Lower leg skin (tissue), 4 donors: ENCODE measurements around the gene RNF149. TPM values are rescaled to one million over a fixed set of nuclear protein-coding genes. Genes with fewer than 3 reads are reported as not detected.

Experiments used
- DNase-seq, 2 donors: peaks; one replicate each; pipeline ENCODE4 v3.0.0-alpha.2; 2019; ENCODE audit warnings: low spot score in 2 of 2
- H3K4me3 ChIP-seq: fragments of 200-600 bp; sonication (generic); 2 replicates; pipeline ENCODE4 v1.5.1; 2017; ENCODE audit warnings: mild to moderate bottlenecking, low read depth; ENCODE audit not compliant: poor library complexity, severe bottlenecking
- POLR2A ChIP-seq, 2 donors: fragments of 450-650 bp; IDR thresholded peaks; one replicate each; pipeline ENCODE4 v1.6.1; 2016 to 2017; ENCODE audit warnings: antibody characterized with exemption in 2 of 2, mild to moderate bottlenecking in 1 of 2, moderate library complexity in 1 of 2
- WGBS, 2 donors: methylation state at CpG; one replicate each; pipeline ENCODE4 v1.1.5; 2018; 5-methylcytosine and 5-hydroxymethylcytosine counted together
- intact Hi-C: fragments of 100-400 bp; cut with DNase I; formaldehyde crosslinking; loops from one replicate; pipeline ENCODE4 v1.15.0; 2023; ENCODE audit warnings: low total_unique reads
- total RNA-seq, 4 donors: library from RNA; depleted of rRNA; stranded (reverse); fragments of >200 nt; gene quantifications; one replicate each; pipeline ENCODE4 v1.1.0, GENCODE V29; 2016
- TF ChIP-seq, protein P1 (sequence below), 3 donors: fragments of 450-650 bp; IDR thresholded peaks; one replicate each; pipeline ENCODE4 v1.5.1; 2016; ENCODE audit warnings: antibody characterized with exemption in 3 of 3, mild to moderate bottlenecking in 3 of 3, moderate library complexity in 2 of 3

The RNF149 gene
- total RNA-seq, 4 donors from 2014 or later, result 59.8 to 120 (median 77.7) TPM

DNA sequence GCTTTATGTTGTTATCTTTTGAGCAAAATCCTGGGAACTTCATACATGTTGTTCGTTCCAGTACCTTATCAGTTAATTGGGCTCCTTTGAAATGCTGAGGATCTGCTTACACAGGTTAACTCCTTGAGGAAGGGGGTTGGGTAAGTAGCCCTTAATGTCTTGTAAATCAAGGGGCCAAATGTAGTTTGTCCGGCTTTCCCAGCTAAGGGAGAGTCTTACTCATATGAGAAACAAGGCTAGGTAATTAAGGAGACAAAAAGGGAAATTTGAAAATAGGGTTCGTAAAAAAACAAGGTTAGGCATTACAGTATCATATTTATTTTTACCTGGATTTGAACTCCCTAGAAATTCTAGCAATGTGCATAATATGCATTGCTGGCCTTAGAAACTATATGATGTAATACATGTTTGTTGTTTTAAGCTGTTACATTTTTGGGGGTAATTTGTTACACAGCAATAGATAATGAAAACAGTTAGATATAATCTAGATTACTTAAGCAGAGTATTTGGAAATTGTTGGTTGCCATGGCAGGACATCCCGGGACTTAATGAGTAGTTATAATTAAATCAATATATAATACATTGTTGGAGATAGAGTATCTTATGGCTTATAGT lies 30.9 kb upstream of the RNF149 start:
- WGBS, 2 donors, result 82 to 86% methylated on average over 4 of the region's 4 CpGs
- TF ChIP-seq POLR2A (IDR thresholded peaks at IDR 0.05), result no peak
- TF ChIP-seq, protein P1, sequence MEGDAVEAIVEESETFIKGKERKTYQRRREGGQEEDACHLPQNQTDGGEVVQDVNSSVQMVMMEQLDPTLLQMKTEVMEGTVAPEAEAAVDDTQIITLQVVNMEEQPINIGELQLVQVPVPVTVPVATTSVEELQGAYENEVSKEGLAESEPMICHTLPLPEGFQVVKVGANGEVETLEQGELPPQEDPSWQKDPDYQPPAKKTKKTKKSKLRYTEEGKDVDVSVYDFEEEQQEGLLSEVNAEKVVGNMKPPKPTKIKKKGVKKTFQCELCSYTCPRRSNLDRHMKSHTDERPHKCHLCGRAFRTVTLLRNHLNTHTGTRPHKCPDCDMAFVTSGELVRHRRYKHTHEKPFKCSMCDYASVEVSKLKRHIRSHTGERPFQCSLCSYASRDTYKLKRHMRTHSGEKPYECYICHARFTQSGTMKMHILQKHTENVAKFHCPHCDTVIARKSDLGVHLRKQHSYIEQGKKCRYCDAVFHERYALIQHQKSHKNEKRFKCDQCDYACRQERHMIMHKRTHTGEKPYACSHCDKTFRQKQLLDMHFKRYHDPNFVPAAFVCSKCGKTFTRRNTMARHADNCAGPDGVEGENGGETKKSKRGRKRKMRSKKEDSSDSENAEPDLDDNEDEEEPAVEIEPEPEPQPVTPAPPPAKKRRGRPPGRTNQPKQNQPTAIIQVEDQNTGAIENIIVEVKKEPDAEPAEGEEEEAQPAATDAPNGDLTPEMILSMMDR (IDR thresholded peaks at IDR 0.05), result no peak
- intact Hi-C loops, result no loop called here
- no peak for DNase-seq
- no peak overlapping the region for H3K4me3 ChIP-seq

DNA sequence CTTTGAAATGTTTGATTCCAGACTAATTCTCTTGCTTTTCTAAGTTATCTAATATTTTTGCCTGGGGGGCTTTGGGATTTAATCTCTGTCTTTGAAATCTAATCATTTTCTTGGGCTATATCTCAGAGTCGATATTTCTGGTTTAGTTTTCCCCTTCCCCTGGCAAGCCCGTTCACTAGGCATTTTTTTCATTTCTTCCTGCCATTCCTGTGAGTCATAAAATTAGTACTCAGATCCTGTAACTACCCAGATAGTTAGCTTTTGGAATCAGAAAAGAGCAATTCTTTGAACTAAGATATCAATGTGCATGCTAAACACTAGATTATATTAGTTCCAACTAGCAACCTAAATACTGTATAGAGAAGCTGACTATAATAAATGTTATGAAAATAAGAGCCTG lies 29.4 kb upstream of the RNF149 start:
- intact Hi-C loops, result no loop called here
- H3K4me3 ChIP-seq, result no peak overlapping the region
- 38 to 50% methylated on average over 2 of the region's 2 CpGs for WGBS, 2 donors
- DNase-seq, result no peak
- TF ChIP-seq POLR2A (IDR thresholded peaks at IDR 0.05), result no peak
- TF ChIP-seq, protein P1 (IDR thresholded peaks at IDR 0.05), result no peak

DNA sequence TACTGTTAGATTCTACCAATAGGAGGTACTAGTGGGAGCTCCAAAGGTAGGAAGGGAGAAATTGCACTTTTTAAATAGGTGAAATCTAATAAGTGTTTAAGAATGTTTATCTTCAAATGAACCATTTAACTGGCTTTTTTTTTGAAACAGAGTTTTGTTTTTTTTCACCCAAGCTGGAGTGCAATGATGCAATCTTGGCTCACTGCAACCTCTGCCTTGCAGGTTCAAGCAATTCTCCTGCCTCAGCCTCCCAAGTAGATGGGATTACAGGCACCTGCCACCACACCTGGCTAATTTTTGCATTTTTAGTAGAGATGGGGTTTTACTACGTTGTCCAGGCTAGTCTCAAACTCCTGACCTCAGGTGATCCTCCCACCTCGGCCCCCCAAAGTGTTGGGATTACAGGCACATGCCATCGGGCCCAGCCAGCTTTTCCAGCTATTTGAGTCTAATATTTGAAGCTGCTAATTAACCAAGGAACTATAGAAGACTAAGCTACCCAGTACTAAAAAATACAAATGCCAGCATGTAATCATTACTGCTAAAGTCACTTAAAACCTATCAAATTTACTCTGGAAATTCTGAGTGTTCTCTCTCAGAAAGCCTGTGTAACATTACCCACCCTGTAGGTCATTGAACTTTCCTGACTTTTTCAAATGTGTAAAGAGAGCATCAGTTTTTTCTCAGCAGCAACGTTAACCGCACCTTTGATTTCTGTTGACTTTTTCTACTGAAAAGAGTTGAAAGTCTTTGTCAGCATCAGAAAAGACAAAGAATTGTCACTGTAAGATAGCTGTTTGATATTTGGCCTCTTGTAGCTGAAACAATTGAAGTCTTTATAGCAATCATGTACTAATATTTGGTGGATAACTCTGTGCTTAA lies 24.6 kb upstream of the RNF149 start:
- H3K4me3 ChIP-seq, result no peak overlapping the region
- WGBS, 2 donors, result 75 to 76% methylated on average over 5 of the region's 5 CpGs
- intact Hi-C loops, result no loop called here
- no peak for TF ChIP-seq POLR2A (IDR thresholded peaks at IDR 0.05)
- TF ChIP-seq, protein P1 (IDR thresholded peaks at IDR 0.05), result no peak
- DNase-seq, result no peak

DNA sequence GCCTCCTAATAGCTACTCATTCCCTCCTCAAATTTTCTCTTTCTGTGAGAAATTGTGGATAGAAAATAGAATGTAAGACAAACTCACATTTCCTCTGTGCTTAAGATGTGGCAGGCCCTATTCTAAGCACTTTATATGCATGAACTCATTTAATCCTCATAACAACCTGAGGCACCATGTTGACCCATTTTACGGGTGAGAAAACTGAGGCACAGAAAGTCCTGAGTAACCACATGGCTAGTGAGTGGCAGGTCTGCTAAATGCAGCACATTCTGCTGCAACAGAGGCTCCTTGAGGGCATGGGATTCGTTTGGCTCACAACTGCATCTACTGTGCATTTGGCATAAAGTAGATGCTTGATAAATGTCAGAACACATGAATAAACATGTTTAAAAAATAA lies 22.7 kb upstream of the RNF149 start:
- no peak for TF ChIP-seq POLR2A (IDR thresholded peaks at IDR 0.05)
- TF ChIP-seq, protein P1 (IDR thresholded peaks at IDR 0.05), result no peak
- intact Hi-C loops, result no loop called here
- no peak overlapping the region for H3K4me3 ChIP-seq
- DNase-seq, result no peak
- WGBS, 2 donors, result 62 to 69% methylated on average over 2 of the region's 2 CpGs

- TF ChIP-seq POLR2A (IDR thresholded peaks at IDR 0.05), result no peak
- TF ChIP-seq, protein P1 (IDR thresholded peaks at IDR 0.05), result no peak
- WGBS, 2 donors, result 42 to 49% methylated on average over 12 of the region's 12 CpGs
- DNase-seq, result peak in 1 of 2 donors; percentile 90
- intact Hi-C loops, result no loop called here
- no peak overlapping the region for H3K4me3 ChIP-seq
Measured at GRCh38 chr2:101330253-101330933, 21.9 kb upstream of the RNF149 start.
